HepG2 (cell line): ENCODE results near the gene CLIC3. TPM values are rescaled to one million over a fixed set of nuclear protein-coding genes. Genes with fewer than 3 reads are reported as not detected.

Experiments used
- ATAC-seq: fragments of 200-7000 bp; cut with Tn5 transposase; 3 replicates; pipeline ENCODE4 v1.9.1; 2020; ENCODE audit warnings: mild to moderate bottlenecking, moderate library complexity
- BruUV-seq: library from RNA; stranded (reverse); fragments of 400-500 nt; replicated peaks from 2 replicates; lab custom pipeline; 2021; lab: Mats Ljungman, UMichigan
- CTCF ChIA-PET: fragments of 300-600 bp; formaldehyde crosslinking; extraction: SDS; loops from one replicate; lab custom pipeline; 2021; ENCODE audit warnings: low total read pairs, inconsistent platforms, low intra/inter-chr PET ratio; lab: Yijun Ruan, JAX
- POLR2A ChIA-PET: fragments of 350-600 bp; sonication (Branson Sonifier 250); formaldehyde crosslinking; loops from one replicate; lab custom pipeline; 2020; ENCODE audit warnings: antibody characterized with exemption, inconsistent platforms; lab: Yijun Ruan, JAX
- DNase-seq: peaks from one replicate; pipeline ENCODE4 v3.0.0-alpha.2; 2015; ENCODE audit warnings: low spot score
- FAIRE-seq: peaks from 3 replicates; lab custom pipeline; 2011; peaks lifted over from hg19 to GRCh38; lab: Jason Lieb, UNC
- H2AFZ ChIP-seq: one replicate; pipeline ENCODE4 v1.6.1; 2011; ENCODE audit warnings: low read length, inconsistent platforms
- H3K27ac ChIP-seq: fragments of 300-600 bp; 3 replicates; pipeline ENCODE4 v1.8.0; 2011; ENCODE audit warnings: mixed run types, mild to moderate bottlenecking, mixed read lengths, low read length, inconsistent platforms; ENCODE audit not compliant: insufficient read depth; ENCODE audit errors: extremely low read length
- H3K27me3 ChIP-seq, 2 experiments: fragments of 200-600 bp in 1 of 2; 2 replicates in 1 of 2; 3 replicates in 1 of 2; pipeline versions ENCODE4 v1.6.0 to v1.8.0; 2011; ENCODE audit warnings: low read length in 2 of 2, mild to moderate bottlenecking in 2 of 2, moderate library complexity in 2 of 2, inconsistent platforms in 1 of 2; ENCODE audit not compliant: insufficient read depth in 2 of 2, control insufficient read depth in 1 of 2
- H3K36me3 ChIP-seq, 2 experiments: fragments of 200-600 bp in 1 of 2; replicated peaks in 1 of 2; 2 replicates in 1 of 2; 3 replicates in 1 of 2; pipeline versions ENCODE4 v1.5.1 to v1.8.0; 2011; ENCODE audit warnings: low read length in 2 of 2, inconsistent platforms in 1 of 2; ENCODE audit not compliant: insufficient read depth in 2 of 2, control insufficient read depth in 1 of 2
- H3K4me1 ChIP-seq: 2 replicates; pipeline ENCODE4 v1.5.1; 2012; ENCODE audit warnings: low read length, inconsistent platforms; ENCODE audit not compliant: insufficient read depth
- H3K4me2 ChIP-seq: 2 replicates; pipeline ENCODE4 v1.6.0; 2011; ENCODE audit warnings: low read depth, low read length, inconsistent platforms
- H3K4me3 ChIP-seq, 3 experiments: fragments of 200-600 bp in 1 of 3; sonication (generic), shearing (Covaris generic) in 1 of 3; replicated peaks in 1 of 3; 2 replicates each; pipeline ENCODE4 v1.5.1; 2011 to 2016; ENCODE audit warnings: low read length in 3 of 3, inconsistent platforms in 2 of 3, low read depth in 2 of 3, mild to moderate bottlenecking in 2 of 3, control low read depth in 1 of 3, mixed read lengths in 1 of 3; ENCODE audit not compliant: insufficient read depth in 1 of 3
- H3K79me2 ChIP-seq: one replicate; pipeline ENCODE4 v1.6.1; 2011; ENCODE audit warnings: low read length, inconsistent platforms; ENCODE audit not compliant: insufficient read depth
- H3K9ac ChIP-seq: 2 replicates; pipeline ENCODE4 v1.6.0; 2011; ENCODE audit warnings: mild to moderate bottlenecking, low read depth, low read length, inconsistent platforms; ENCODE audit not compliant: insufficient read depth
- H3K9me3 ChIP-seq: 2 replicates; pipeline ENCODE4 v1.5.1; 2012; ENCODE audit warnings: mild to moderate bottlenecking, low read length
- H4K20me1 ChIP-seq: 2 replicates; pipeline ENCODE4 v1.6.0; 2011; ENCODE audit warnings: inconsistent platforms, mild to moderate bottlenecking, low read length, moderate library complexity; ENCODE audit not compliant: insufficient read depth
- ARNT2 ChIP-seq: sonication (generic); formaldehyde crosslinking; IDR thresholded peaks from 2 replicates; pipeline ENCODE4 v1.8.0; 2022; ENCODE audit warnings: mild to moderate bottlenecking, low read depth, missing genetic modification reagents, moderate library complexity
- ATF7 ChIP-seq, 2 experiments: fragments of 450-650 bp in 1 of 2; sonication (generic) in 1 of 2; formaldehyde crosslinking in 1 of 2; IDR thresholded peaks; 2 replicates each; pipeline versions ENCODE4 v1.4.0 to v1.6.1; 2016 to 2020; ENCODE audit warnings: antibody characterized with exemption in 1 of 2, mild to moderate bottlenecking in 1 of 2, missing genetic modification reagents in 1 of 2
- KDM5B ChIP-seq: sonication (generic); formaldehyde crosslinking; IDR thresholded peaks from 2 replicates; pipeline ENCODE4 v1.4.0; 2020; ENCODE audit warnings: missing genetic modification reagents, mild to moderate bottlenecking, borderline replicate concordance
- KLF13 ChIP-seq: sonication (generic); formaldehyde crosslinking; IDR thresholded peaks from 2 replicates; pipeline ENCODE4 v1.4.0; 2020; ENCODE audit warnings: mild to moderate bottlenecking, missing genetic modification reagents
- MTF1 ChIP-seq: sonication (generic); formaldehyde crosslinking; IDR thresholded peaks from 2 replicates; pipeline ENCODE4 v1.5.0; 2020; ENCODE audit warnings: missing genetic modification reagents
- NR2F2 ChIP-seq: IDR thresholded peaks from 2 replicates; pipeline ENCODE4 v1.6.1; 2012; ENCODE audit warnings: low read depth, inconsistent platforms, borderline replicate concordance
- PRMT3 ChIP-seq: sonication (generic); formaldehyde crosslinking; IDR thresholded peaks from 2 replicates; pipeline ENCODE4 v1.8.1; 2022; ENCODE audit warnings: low read depth, mild to moderate bottlenecking, moderate library complexity, missing genetic modification reagents, borderline replicate concordance
- RCOR2 ChIP-seq: IDR thresholded peaks from 2 replicates; pipeline ENCODE4 v1.6.1; 2016; ENCODE audit warnings: missing biosample characterization, missing genetic modification reagents
- TAF15 ChIP-seq: fragments of 200-400 bp; formaldehyde crosslinking; IDR thresholded peaks from one replicate; pipeline ENCODE4 v1.6.1; 2018; ENCODE audit warnings: mild to moderate bottlenecking, low read depth, low read length; ENCODE audit not compliant: poor library complexity, severe bottlenecking
- THYN1 ChIP-seq: sonication (generic); formaldehyde crosslinking; IDR thresholded peaks from 2 replicates; pipeline ENCODE4 v1.8.1; 2023; ENCODE audit warnings: low read depth, mild to moderate bottlenecking, moderate library complexity, missing genetic modification reagents, borderline replicate concordance
- ZBTB8A ChIP-seq: sonication (generic); formaldehyde crosslinking; IDR thresholded peaks from 2 replicates; pipeline ENCODE4 v1.4.0; 2020; ENCODE audit warnings: mild to moderate bottlenecking, low read depth, missing genetic modification reagents, borderline replicate concordance
- ZKSCAN1 ChIP-seq: fragments of 150-350 bp; IDR thresholded peaks from 2 replicates; pipeline ENCODE4 v1.6.1; 2014; ENCODE audit warnings: low read length
- WGBS: methylation state at CpG from one replicate; pipeline ENCODE4 v1.1.6; 2017; ENCODE audit warnings: low lambda C conversion rate; 5-methylcytosine and 5-hydroxymethylcytosine counted together
- in situ Hi-C: cut with HindIII; loops from 2 replicates; pipeline ENCODE4 v1.10.0; 2017; ENCODE audit warnings: low pct_unique_long_range_greater_than_20kb; ENCODE audit not compliant: extremely low pct_ligation_motif_present
- intact Hi-C: fragments of 100-400 bp; cut with micrococcal nuclease; formaldehyde crosslinking; loops from one replicate; pipeline ENCODE4 v1.10.0; 2022; ENCODE audit not compliant: unreplicated experiment
- polyA plus RNA-seq, 8 experiments: library from polyadenylated mRNA; depleted of rRNA in 3 of 8; stranded (reverse) in 7 of 8; unstranded in 1 of 8; fragments of >200 nt; fragmentation: Illumina TruSeq in 4 of 8; extraction: Trizol in 4 of 8; gene quantifications; 2 replicates each; pipeline versions ENCODE4 v1.2.1 to v1.2.3, GENCODE V29; 2011 to 2016; ENCODE audit warnings: low read depth in 4 of 8, missing spikeins in 1 of 8, mixed read lengths in 1 of 8; ENCODE audit not compliant: insufficient read depth in 1 of 8
- total RNA-seq, 5 experiments: library from RNA; depleted of rRNA; stranded (reverse); fragments of >200 nt; fragmentation: Illumina TruSeq; extraction: Trizol; gene quantifications; 2 replicates each; pipeline ENCODE4 v1.2.3, GENCODE V29; 2016; ENCODE audit warnings: low read depth in 1 of 5
- TF ChIP-seq, protein P1 (sequence below): IDR thresholded peaks from 2 replicates; pipeline ENCODE4 v1.6.1; 2018; ENCODE audit warnings: missing genetic modification reagents
- TF ChIP-seq, protein P2 (sequence below), 2 experiments: sonication (generic) in 1 of 2; formaldehyde crosslinking in 1 of 2; IDR thresholded peaks; 2 replicates each; pipeline versions ENCODE4 v1.4.0 to v1.6.1; 2018 to 2020; ENCODE audit warnings: missing genetic modification reagents in 2 of 2, borderline replicate concordance in 1 of 2, low read depth in 1 of 2, mild to moderate bottlenecking in 1 of 2, missing biosample characterization in 1 of 2
- TF ChIP-seq, protein P3 (sequence below): fragments of 450-650 bp; IDR thresholded peaks from 2 replicates; pipeline ENCODE4 v1.6.1; 2017
- TF ChIP-seq, protein P4 (sequence below): IDR thresholded peaks from 2 replicates; pipeline ENCODE4 v1.6.1; 2016; ENCODE audit warnings: mild to moderate bottlenecking

CLIC3 gene
- total and polyA plus RNA-seq, 2 of the 13 experiments (the other 11 are each of a cell fraction or from before 2014, with no cell fraction given): 0.51 to 1.5 TPM

DNA sequence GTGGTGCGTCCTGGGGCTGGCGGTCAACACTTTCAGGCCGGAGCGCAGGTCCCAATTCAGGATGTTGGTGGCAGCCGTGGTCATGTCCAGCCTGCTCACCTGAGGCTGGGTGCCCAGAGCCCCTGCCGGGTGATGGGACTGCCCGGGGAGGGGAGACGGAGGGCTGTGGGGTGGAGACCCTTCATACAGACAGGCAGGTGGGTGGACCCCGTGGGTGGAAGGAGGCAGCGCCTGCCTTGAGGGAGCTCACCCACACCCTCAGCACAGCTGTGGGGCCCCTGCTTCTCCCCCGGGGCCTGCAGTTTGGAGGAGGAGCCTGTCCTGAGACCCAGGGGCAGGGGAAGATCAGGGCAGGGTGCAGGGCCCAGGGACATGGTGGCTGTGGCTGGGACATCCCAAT lies 26.0 kb downstream of the CLIC3 start (continued):
- TF ChIP-seq, protein P1, sequence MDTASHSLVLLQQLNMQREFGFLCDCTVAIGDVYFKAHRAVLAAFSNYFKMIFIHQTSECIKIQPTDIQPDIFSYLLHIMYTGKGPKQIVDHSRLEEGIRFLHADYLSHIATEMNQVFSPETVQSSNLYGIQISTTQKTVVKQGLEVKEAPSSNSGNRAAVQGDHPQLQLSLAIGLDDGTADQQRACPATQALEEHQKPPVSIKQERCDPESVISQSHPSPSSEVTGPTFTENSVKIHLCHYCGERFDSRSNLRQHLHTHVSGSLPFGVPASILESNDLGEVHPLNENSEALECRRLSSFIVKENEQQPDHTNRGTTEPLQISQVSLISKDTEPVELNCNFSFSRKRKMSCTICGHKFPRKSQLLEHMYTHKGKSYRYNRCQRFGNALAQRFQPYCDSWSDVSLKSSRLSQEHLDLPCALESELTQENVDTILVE (CRISPR knock-in tag): no peak
- TF ChIP-seq RCOR2 (CRISPR knock-in tag): no peak
- TF ChIP-seq, protein P2, sequence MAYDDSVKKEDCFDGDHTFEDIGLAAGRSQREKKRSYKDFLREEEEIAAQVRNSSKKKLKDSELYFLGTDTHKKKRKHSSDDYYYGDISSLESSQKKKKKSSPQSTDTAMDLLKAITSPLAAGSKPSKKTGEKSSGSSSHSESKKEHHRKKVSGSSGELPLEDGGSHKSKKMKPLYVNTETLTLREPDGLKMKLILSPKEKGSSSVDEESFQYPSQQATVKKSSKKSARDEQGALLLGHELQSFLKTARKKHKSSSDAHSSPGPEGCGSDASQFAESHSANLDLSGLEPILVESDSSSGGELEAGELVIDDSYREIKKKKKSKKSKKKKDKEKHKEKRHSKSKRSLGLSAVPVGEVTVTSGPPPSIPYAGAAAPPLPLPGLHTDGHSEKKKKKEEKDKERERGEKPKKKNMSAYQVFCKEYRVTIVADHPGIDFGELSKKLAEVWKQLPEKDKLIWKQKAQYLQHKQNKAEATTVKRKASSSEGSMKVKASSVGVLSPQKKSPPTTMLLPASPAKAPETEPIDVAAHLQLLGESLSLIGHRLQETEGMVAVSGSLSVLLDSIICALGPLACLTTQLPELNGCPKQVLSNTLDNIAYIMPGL (CRISPR knock-in tag; IDR thresholded peaks at IDR 0.05; ENCODE audit: borderline replicate concordance in 1 of 2, low read depth in 1 of 2): no peak

DNA sequence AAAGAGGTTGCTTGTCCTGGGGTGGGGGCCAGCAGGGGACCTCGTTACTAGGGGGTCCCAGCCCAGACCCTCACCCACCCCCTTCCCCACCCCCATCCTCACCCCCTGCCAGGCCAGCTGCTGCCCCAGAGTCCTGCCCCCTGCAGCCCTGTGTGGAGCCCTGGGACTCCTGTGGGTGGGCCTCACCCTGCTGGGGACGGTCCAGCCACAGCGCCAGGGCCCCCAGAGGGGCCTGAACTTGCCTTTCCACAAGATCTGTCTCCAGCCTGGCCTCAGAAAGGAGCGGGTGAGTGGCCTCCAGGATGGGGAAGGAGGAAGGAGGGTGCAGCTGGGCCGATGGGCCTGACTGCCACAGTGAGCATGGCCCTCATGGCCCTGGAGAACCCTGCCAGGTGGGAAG lies 26.6 kb downstream of the CLIC3 start:
- H3K36me3 ChIP-seq: no peaks in the 10 kb centered on the region
- DNase-seq (no peak), FAIRE-seq (no peak), ATAC-seq (no peak)
- no peaks in the 10 kb centered on the region for H4K20me1 ChIP-seq
- H3K4me3 ChIP-seq: no peak overlapping the region
- no TSS peak for BruUV-seq
- no peaks in the 10 kb centered on the region for H3K79me2 ChIP-seq
- H2AFZ ChIP-seq: no peak overlapping the region
- intact Hi-C loops: loop anchor here (2.0 kb wide), 1 partner anchor 21 kb away; no protein-coding TSS in a partner anchor
- WGBS: 7% methylated on average over 3 of the region's 5 CpGs
- ChIA-PET CTCF (no interaction called here), POLR2A (interaction anchor here (1.2 kb wide), 1 partner anchor 22 kb away, joined by 5 read pairs; no protein-coding TSS in a partner anchor)
- H3K27ac ChIP-seq: no peak overlapping the region
- peaks cover 49% of the 10 kb centered on the region for H3K4me1 ChIP-seq
- in situ Hi-C loops: no loop called here
- peaks cover 24 to 69% of the 10 kb centered on the region in 2 experiments for H3K27me3 ChIP-seq
- H3K9ac ChIP-seq: no peak overlapping the region
- H3K9me3 ChIP-seq: no peaks in the 10 kb centered on the region
- no peak overlapping the region for H3K4me2 ChIP-seq
- TF ChIP-seq THYN1 (CRISPR knock-in tag) (no peak), KLF13 (no peak), NR2F2 (no peak), PRMT3 (CRISPR knock-in tag) (no peak), ATF7 (IDR thresholded peaks at IDR 0.05) (no peak), ATF7 (CRISPR knock-in tag; IDR thresholded peaks at IDR 0.05) (no peak), ARNT2 (CRISPR knock-in tag) (no peak), ZKSCAN1 (no peak), TAF15 (no peak), KDM5B (CRISPR knock-in tag) (no peak), ZBTB8A (CRISPR knock-in tag) (no peak), MTF1 (no peak)
- TF ChIP-seq, protein P3, sequence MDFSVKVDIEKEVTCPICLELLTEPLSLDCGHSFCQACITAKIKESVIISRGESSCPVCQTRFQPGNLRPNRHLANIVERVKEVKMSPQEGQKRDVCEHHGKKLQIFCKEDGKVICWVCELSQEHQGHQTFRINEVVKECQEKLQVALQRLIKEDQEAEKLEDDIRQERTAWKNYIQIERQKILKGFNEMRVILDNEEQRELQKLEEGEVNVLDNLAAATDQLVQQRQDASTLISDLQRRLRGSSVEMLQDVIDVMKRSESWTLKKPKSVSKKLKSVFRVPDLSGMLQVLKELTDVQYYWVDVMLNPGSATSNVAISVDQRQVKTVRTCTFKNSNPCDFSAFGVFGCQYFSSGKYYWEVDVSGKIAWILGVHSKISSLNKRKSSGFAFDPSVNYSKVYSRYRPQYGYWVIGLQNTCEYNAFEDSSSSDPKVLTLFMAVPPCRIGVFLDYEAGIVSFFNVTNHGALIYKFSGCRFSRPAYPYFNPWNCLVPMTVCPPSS: no peak
- TF ChIP-seq, protein P4, sequence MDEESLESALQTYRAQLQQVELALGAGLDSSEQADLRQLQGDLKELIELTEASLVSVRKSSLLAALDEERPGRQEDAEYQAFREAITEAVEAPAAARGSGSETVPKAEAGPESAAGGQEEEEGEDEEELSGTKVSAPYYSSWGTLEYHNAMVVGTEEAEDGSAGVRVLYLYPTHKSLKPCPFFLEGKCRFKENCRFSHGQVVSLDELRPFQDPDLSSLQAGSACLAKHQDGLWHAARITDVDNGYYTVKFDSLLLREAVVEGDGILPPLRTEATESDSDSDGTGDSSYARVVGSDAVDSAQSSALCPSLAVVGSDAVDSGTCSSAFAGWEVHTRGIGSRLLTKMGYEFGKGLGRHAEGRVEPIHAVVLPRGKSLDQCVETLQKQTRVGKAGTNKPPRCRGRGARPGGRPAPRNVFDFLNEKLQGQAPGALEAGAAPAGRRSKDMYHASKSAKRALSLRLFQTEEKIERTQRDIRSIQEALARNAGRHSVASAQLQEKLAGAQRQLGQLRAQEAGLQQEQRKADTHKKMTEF (CRISPR knock-in tag): no peak
